Left lung (tissue), 10 donors: ENCODE results near the gene HAUS7. TPM values are rescaled to one million over a fixed set of nuclear protein-coding genes. Genes with fewer than 3 reads are reported as not detected.

ENCODE experiments used
- ATAC-seq: fragments of 200-7000 bp; cut with Tn5 transposase; one replicate; pipeline ENCODE4 v1.9.1; 2020; ENCODE audit warnings: moderate library complexity
- DNase-seq, 4 donors: peaks; one replicate each; pipeline ENCODE4 v3.0.0-alpha.2; 2013 to 2020
- H3K27ac ChIP-seq, 2 donors: fragments of 200-600 bp; sonication (generic) in 1 of 2; one replicate each; pipeline versions ENCODE4 v1.5.0 to v1.8.0; 2020 to 2021
- H3K27me3 ChIP-seq, 2 donors: fragments of 200-600 bp; sonication (generic) in 1 of 2; one replicate each; pipeline versions ENCODE4 v1.5.0 to v1.8.0; 2020 to 2021
- H3K36me3 ChIP-seq, 2 donors: fragments of 200-600 bp; sonication (generic) in 1 of 2; one replicate each; pipeline versions ENCODE4 v1.5.0 to v1.8.0; 2020 to 2021
- H3K4me1 ChIP-seq, 2 donors: fragments of 200-600 bp; one replicate each; pipeline ENCODE4 v1.8.0; 2021
- H3K4me3 ChIP-seq, 2 donors: fragments of 200-600 bp; sonication (generic) in 1 of 2; one replicate each; pipeline versions ENCODE4 v1.5.0 to v1.8.0; 2020 to 2021; ENCODE audit warnings: mild to moderate bottlenecking in 1 of 2
- H3K9me3 ChIP-seq, 2 donors: fragments of 200-600 bp; sonication (generic) in 1 of 2; one replicate each; pipeline versions ENCODE4 v1.5.0 to v1.8.0; 2020 to 2021
- CTCF ChIP-seq, 2 donors: fragments of 200-600 bp; sonication (generic) in 1 of 2; IDR thresholded peaks; one replicate each; pipeline versions ENCODE4 v1.5.0 to v1.8.0; 2021; ENCODE audit warnings: antibody characterized with exemption in 2 of 2
- intact Hi-C, 2 donors: fragments of 100-400 bp; cut with DNase I; formaldehyde crosslinking; loops; one replicate each; pipeline versions ENCODE4 v1.11.2 to v1.14.2; 2022
- polyA plus RNA-seq, 6 donors: library from polyadenylated mRNA; unstranded; fragments of 120-200 nt; gene quantifications; one replicate each; pipeline ENCODE4 v1.2.1, GENCODE V29; 2013; ENCODE audit not compliant: insufficient read length in 6 of 6
- total RNA-seq, 2 donors: library from RNA; stranded (reverse); fragmentation: NEBNext Ultra II Directional; extraction: Animal tissue kit (Norgen Biotek cat#: 25700); gene quantifications; one replicate each; pipeline ENCODE4 v1.2.1, GENCODE V29; 2021
- donor health status: DM: no; HTN: yes; CAD: no.
- donor health status: DM: no; HTN: no; CAD: no.

Gene HAUS7
- total and polyA plus RNA-seq, 8 donors: 20.1 to 42.4 (median 33.7) TPM

- intact Hi-C loops: no loop called here
- no peak overlapping the region for H3K27ac ChIP-seq
These were observed 61.5 kb downstream of the HAUS7 start for GRCh38 chrX:153408871-153409351.

GRCh38 chrX:153408221-153408721 lies 62.1 kb downstream of the HAUS7 start:
- intact Hi-C loops: no loop called here
- no peaks in the 10 kb centered on the region for H3K27me3 ChIP-seq
- peaks cover 0 to 8% of the 10 kb centered on the region in 2 donors for H3K4me1 ChIP-seq
- DNase-seq (no peak), ATAC-seq (no peak)
- no peak overlapping the region for H3K4me3 ChIP-seq
- no peak overlapping the region for H3K27ac ChIP-seq
- no peaks in the 10 kb centered on the region for H3K36me3 ChIP-seq
- no peak for TF ChIP-seq CTCF (IDR thresholded peaks at IDR 0.05)
- H3K9me3 ChIP-seq: no peaks in the 10 kb centered on the region

More at GRCh38 chrX:153408871-153409351, 61.5 kb downstream of the HAUS7 start:
- TF ChIP-seq CTCF (IDR thresholded peaks at IDR 0.05): no peak
- Histone ChIP-seq H3K4me1 (peaks cover 0 to 8% of the 10 kb centered on the region in 2 donors), H3K36me3 (no peaks in the 10 kb centered on the region), H3K4me3 (no peak overlapping the region), H3K9me3 (no peaks in the 10 kb centered on the region), H3K27me3 (no peaks in the 10 kb centered on the region)
- DNase-seq (no peak), ATAC-seq (no peak)

- H3K4me3 ChIP-seq: no peak overlapping the region
- H3K36me3 ChIP-seq: no peaks in the 10 kb centered on the region
- ATAC-seq (no peak), DNase-seq (no peak)
- peaks cover 0 to 8% of the 10 kb centered on the region in 2 donors for H3K4me1 ChIP-seq
- H3K27me3 ChIP-seq: no peaks in the 10 kb centered on the region
- intact Hi-C loops: no loop called here
- H3K27ac ChIP-seq: no peak overlapping the region
- no peaks in the 10 kb centered on the region for H3K9me3 ChIP-seq
- no peak for TF ChIP-seq CTCF (IDR thresholded peaks at IDR 0.05)
These were observed 62.6 kb downstream of the HAUS7 start for GRCh38 chrX:153407736-153408135.

- Histone ChIP-seq H3K36me3 (no peaks in the 10 kb centered on the region), H3K27ac (no peak overlapping the region), H3K4me3 (no peak overlapping the region), H3K27me3 (no peaks in the 10 kb centered on the region), H3K9me3 (no peaks in the 10 kb centered on the region), H3K4me1 (peaks cover 0 to 3% of the 10 kb centered on the region in 2 donors)
- no peak for TF ChIP-seq CTCF (IDR thresholded peaks at IDR 0.05)
- DNase-seq (no peak), ATAC-seq (no peak)
- intact Hi-C loops: no loop called here
These were observed 63.5 kb downstream of the HAUS7 start for GRCh38 chrX:153406903-153407302.

GRCh38 chrX:153406011-153406410 lies 64.4 kb downstream of the HAUS7 start:
- Histone ChIP-seq H3K4me3 (no peak overlapping the region), H3K36me3 (no peaks in the 10 kb centered on the region), H3K9me3 (no peaks in the 10 kb centered on the region), H3K27me3 (no peaks in the 10 kb centered on the region), H3K27ac (no peak overlapping the region), H3K4me1 (no peaks in the 10 kb centered on the region)
- no peak for DNase-seq
- no peak for ATAC-seq
- intact Hi-C loops: no loop called here
- no peak for TF ChIP-seq CTCF (IDR thresholded peaks at IDR 0.05)
